ENCODE results near the gene MACROH2A2.
"Not testable (repeated sequence)": the region's sequence is repeated elsewhere in the genome, so short reads cannot be mapped to it uniquely, and the experiment has no call there.

MACROH2A2 gene

GRCh38 chr10:70052462-70053217 is at the start of gene MACROH2A2:
Gene MACROH2A2, plus strand, starts transcription at chr10:70052846. Its CDS starts 22,813 bp downstream, at chr10:70075659.
- DNase-seq (ENCODE audit: low spot score) = peak; percentile 50

- DNase-seq (ENCODE audit: low spot score) = no peak
Observed at GRCh38 chr10:70007116-70007820, 45.4 kb upstream of the MACROH2A2 start.

- no peak for DNase-seq (ENCODE audit: low spot score)
Observed at GRCh38 chr10:70031215-70031614, 21.4 kb upstream of the MACROH2A2 start.

GRCh38 chr10:70032667-70033289 is 19.9 kb upstream of the MACROH2A2 start:
- no peak for DNase-seq (ENCODE audit: low spot score)

- DNase-seq (ENCODE audit: low spot score) = no peak
Observed at GRCh38 chr10:70034232-70034631, 18.4 kb upstream of the MACROH2A2 start.

- DNase-seq (ENCODE audit: low spot score) = no peak
Observed at GRCh38 chr10:70035531-70035930, 17.1 kb upstream of the MACROH2A2 start.

GRCh38 chr10:70038923-70039322 is 13.7 kb upstream of the MACROH2A2 start:
- DNase-seq (ENCODE audit: low spot score) = no peak

GRCh38 chr10:70041016-70041415 is 11.6 kb upstream of the MACROH2A2 start:
- DNase-seq (ENCODE audit: low spot score) = no peak

- not testable (repeated sequence) for DNase-seq (ENCODE audit: low spot score)
Observed at GRCh38 chr10:70041739-70042138, 10.9 kb upstream of the MACROH2A2 start.

- not testable (repeated sequence) for DNase-seq (ENCODE audit: low spot score)
Observed at GRCh38 chr10:70047066-70047465, 5.6 kb upstream of the MACROH2A2 start.

GRCh38 chr10:70048030-70048723 is 4.5 kb upstream of the MACROH2A2 start:
- DNase-seq (ENCODE audit: low spot score) = no peak

GRCh38 chr10:70051848-70052247 is 798 bp upstream of the MACROH2A2 start:
- no peak for DNase-seq (ENCODE audit: low spot score)

- DNase-seq (ENCODE audit: low spot score) = peak; percentile 8
Observed at GRCh38 chr10:70053218-70053840, 683 bp downstream of the MACROH2A2 start.

- peak; percentile 12 for DNase-seq (ENCODE audit: low spot score)
Observed at GRCh38 chr10:70053841-70054288, 1.2 kb downstream of the MACROH2A2 start.

- DNase-seq (ENCODE audit: low spot score) = no peak
Observed at GRCh38 chr10:70054902-70055301, 2.3 kb downstream of the MACROH2A2 start.

- DNase-seq (ENCODE audit: low spot score) = no peak
Observed at GRCh38 chr10:70055550-70055949, 2.9 kb downstream of the MACROH2A2 start.

GRCh38 chr10:70057306-70057705 is 4.7 kb downstream of the MACROH2A2 start:
- DNase-seq (ENCODE audit: low spot score) = no peak

- no peak for DNase-seq (ENCODE audit: low spot score)
Observed at GRCh38 chr10:70060389-70060788, 7.7 kb downstream of the MACROH2A2 start.

- no peak for DNase-seq (ENCODE audit: low spot score)
Observed at GRCh38 chr10:70063418-70064098, 10.9 kb downstream of the MACROH2A2 start.

- no peak for DNase-seq (ENCODE audit: low spot score)
Observed at GRCh38 chr10:70064486-70064885, 11.8 kb downstream of the MACROH2A2 start.

- no peak for DNase-seq (ENCODE audit: low spot score)
Observed at GRCh38 chr10:70066190-70066589, 13.5 kb downstream of the MACROH2A2 start.
